Measurements from ENCODE around the gene KDM2B.

The KDM2B gene

GRCh38 chr12:121603581-121603980, 22.8 kb upstream of the KDM2B start:
- Histone ChIP-seq H3K79me2 (ENCODE audit: control insufficient read depth, low read length) (no peaks in the 10 kb centered on the region), H3K9me3 (ENCODE audit: control insufficient read depth, insufficient read depth, low read length) (no peaks in the 10 kb centered on the region), H3K36me3 (ENCODE audit: control insufficient read depth, low read length) (no peaks in the 10 kb centered on the region), H3F3A (ENCODE audit: control insufficient read depth, insufficient read depth) (peaks cover 3% of the 10 kb centered on the region; the same call in 1 of the 2 replicates), H3K4me1 (ENCODE audit: control insufficient read depth, low read length) (no peaks in the 10 kb centered on the region), H3K9me2 (replicated peaks; ENCODE audit: control insufficient read depth, low read length) (no peaks in the 10 kb centered on the region), H3K27ac (ENCODE audit: low read depth, low read length) (no peak overlapping the region), H3K27me3 (ENCODE audit: control insufficient read depth, low read length) (peaks cover 5% of the 10 kb centered on the region; the same call in 1 of the 2 replicates), H3K4me2 (ENCODE audit: low read length) (no peak overlapping the region), H3K4me3 (ENCODE audit: low read length) (no peak overlapping the region), H4K20me1 (ENCODE audit: control insufficient read depth, insufficient read depth, low read depth, low read length) (no peaks in the 10 kb centered on the region)
- TF ChIP-seq CTCF (IDR thresholded peaks at IDR 0.05; ENCODE audit: low read depth, low read length, poor library complexity, severe bottlenecking) = no peak
- no peak for TF ChIP-seq EZH2phosphoT487 (IDR thresholded peaks at IDR 0.05; ENCODE audit: borderline replicate concordance, low read length)

GRCh38 chr12:121602766-121603165, 21.9 kb upstream of the KDM2B start:
- Histone ChIP-seq H3K27ac (ENCODE audit: low read depth, low read length) (no peak overlapping the region), H3K4me2 (ENCODE audit: low read length) (no peak overlapping the region), H3K9me3 (ENCODE audit: control insufficient read depth, insufficient read depth, low read length) (no peaks in the 10 kb centered on the region), H4K20me1 (ENCODE audit: control insufficient read depth, insufficient read depth, low read depth, low read length) (no peaks in the 10 kb centered on the region), H3K4me3 (ENCODE audit: low read length) (no peak overlapping the region), H3K4me1 (ENCODE audit: control insufficient read depth, low read length) (no peaks in the 10 kb centered on the region), H3F3A (ENCODE audit: control insufficient read depth, insufficient read depth) (peaks cover 3% of the 10 kb centered on the region; the same call in 1 of the 2 replicates), H3K27me3 (ENCODE audit: control insufficient read depth, low read length) (no peaks in the 10 kb centered on the region), H3K79me2 (ENCODE audit: control insufficient read depth, low read length) (no peaks in the 10 kb centered on the region), H3K9me2 (replicated peaks; ENCODE audit: control insufficient read depth, low read length) (no peaks in the 10 kb centered on the region), H3K36me3 (ENCODE audit: control insufficient read depth, low read length) (no peaks in the 10 kb centered on the region)
- TF ChIP-seq CTCF (IDR thresholded peaks at IDR 0.05; ENCODE audit: low read depth, low read length, poor library complexity, severe bottlenecking) = no peak
- TF ChIP-seq EZH2phosphoT487 (IDR thresholded peaks at IDR 0.05; ENCODE audit: borderline replicate concordance, low read length) = no peak

GRCh38 chr12:121600702-121601336, 20.0 kb upstream of the KDM2B start:
- no peaks in the 10 kb centered on the region for H3K27me3 ChIP-seq (ENCODE audit: control insufficient read depth, low read length)
- peaks cover 3% of the 10 kb centered on the region; the same call in 1 of the 2 replicates for H3F3A ChIP-seq (ENCODE audit: control insufficient read depth, insufficient read depth)
- no peaks in the 10 kb centered on the region for H3K9me3 ChIP-seq (ENCODE audit: control insufficient read depth, insufficient read depth, low read length)
- no peaks in the 10 kb centered on the region for H3K4me1 ChIP-seq (ENCODE audit: control insufficient read depth, low read length)
- H3K4me3 ChIP-seq (ENCODE audit: low read length) = no peak overlapping the region
- no peaks in the 10 kb centered on the region for H3K79me2 ChIP-seq (ENCODE audit: control insufficient read depth, low read length)
- H3K27ac ChIP-seq (ENCODE audit: low read depth, low read length) = no peak overlapping the region
- no peaks in the 10 kb centered on the region for H4K20me1 ChIP-seq (ENCODE audit: control insufficient read depth, insufficient read depth, low read depth, low read length)
- H3K36me3 ChIP-seq (ENCODE audit: control insufficient read depth, low read length) = no peaks in the 10 kb centered on the region
- no peak overlapping the region for H3K4me2 ChIP-seq (ENCODE audit: low read length)
- TF ChIP-seq CTCF (IDR thresholded peaks at IDR 0.05; ENCODE audit: low read depth, low read length, poor library complexity, severe bottlenecking) (no peak), EZH2phosphoT487 (IDR thresholded peaks at IDR 0.05; ENCODE audit: borderline replicate concordance, low read length) (no peak)
- no peaks in the 10 kb centered on the region for H3K9me2 ChIP-seq (replicated peaks; ENCODE audit: control insufficient read depth, low read length)

All from DOHH2 (cell line).